Gastroesophageal sphincter (tissue), 4 donors: ENCODE data around the gene GALNT2. TPM values are rescaled to one million over a fixed set of nuclear protein-coding genes. Genes with fewer than 3 reads are reported as not detected.

Source experiments
- ATAC-seq: fragments of 150-250 bp; one replicate; pipeline ENCODE4 v1.9.1; 2016; ENCODE audit warnings: mild to moderate bottlenecking, moderate library complexity
- H3K27ac ChIP-seq, 4 donors: fragments of 200-600 bp; sonication (generic) in 3 of 4; 1 replicate in 3 of 4; 2 replicates in 1 of 4; pipeline ENCODE4 v1.5.1; 2016 to 2019
- H3K27me3 ChIP-seq: fragments of 200-600 bp; sonication (generic); one replicate; pipeline ENCODE4 v1.5.1; 2019
- H3K36me3 ChIP-seq, 2 donors: fragments of 200-600 bp; sonication (generic); one replicate each; pipeline ENCODE4 v1.5.1; 2019; ENCODE audit warnings: control low read depth in 1 of 2
- H3K4me1 ChIP-seq, 3 donors: fragments of 200-600 bp; sonication (generic); 1 replicate in 2 of 3; 2 replicates in 1 of 3; pipeline ENCODE4 v1.5.1; 2016 to 2019; ENCODE audit warnings: control low read depth in 2 of 3
- H3K4me3 ChIP-seq, 2 donors: fragments of 200-600 bp; sonication (generic); one replicate each; pipeline ENCODE4 v1.5.1; 2019; ENCODE audit warnings: mild to moderate bottlenecking in 1 of 2, moderate library complexity in 1 of 2
- H3K9me3 ChIP-seq, 3 donors: fragments of 200-600 bp; sonication (generic); one replicate each; pipeline ENCODE4 v1.5.1; 2017 to 2019; ENCODE audit warnings: control low read depth in 2 of 3
- EP300 ChIP-seq: sonication (generic); formaldehyde crosslinking; IDR thresholded peaks from one replicate; pipeline ENCODE4 v1.6.1; 2017; ENCODE audit warnings: antibody characterized with exemption, mild to moderate bottlenecking
- POLR2A ChIP-seq, 2 donors: fragments of 450-650 bp; IDR thresholded peaks; one replicate each; pipeline ENCODE4 v1.6.1; 2017; ENCODE audit warnings: antibody characterized with exemption in 2 of 2, mild to moderate bottlenecking in 2 of 2, moderate library complexity in 1 of 2
- POLR2AphosphoS5 ChIP-seq: sonication (generic); formaldehyde crosslinking; IDR thresholded peaks from one replicate; pipeline ENCODE4 v1.6.1; 2017; ENCODE audit warnings: antibody characterized with exemption
- WGBS, 2 donors: methylation state at CpG; one replicate each; pipeline ENCODE4 v1.1.5; 2018; ENCODE audit warnings: low coverage in 1 of 2; 5-methylcytosine and 5-hydroxymethylcytosine counted together
- total RNA-seq, 4 donors: library from RNA; depleted of rRNA; stranded (reverse); fragments of >200 nt; gene quantifications; one replicate each; pipeline ENCODE4 v1.1.0, GENCODE V29; 2016
- TF ChIP-seq, protein P1 (sequence below), 4 experiments: fragments of 200-600 bp in 2 of 4; fragments of 450-650 bp in 2 of 4; sonication (generic) in 1 of 4; IDR thresholded peaks; one replicate each; pipeline ENCODE4 v1.5.1; 2017 to 2019; ENCODE audit warnings: antibody characterized with exemption in 4 of 4, mild to moderate bottlenecking in 2 of 4, moderate library complexity in 2 of 4

GALNT2 gene
- total RNA-seq, 4 donors from 2014 or later, result 95.3 to 160 (median 134) TPM

DNA sequence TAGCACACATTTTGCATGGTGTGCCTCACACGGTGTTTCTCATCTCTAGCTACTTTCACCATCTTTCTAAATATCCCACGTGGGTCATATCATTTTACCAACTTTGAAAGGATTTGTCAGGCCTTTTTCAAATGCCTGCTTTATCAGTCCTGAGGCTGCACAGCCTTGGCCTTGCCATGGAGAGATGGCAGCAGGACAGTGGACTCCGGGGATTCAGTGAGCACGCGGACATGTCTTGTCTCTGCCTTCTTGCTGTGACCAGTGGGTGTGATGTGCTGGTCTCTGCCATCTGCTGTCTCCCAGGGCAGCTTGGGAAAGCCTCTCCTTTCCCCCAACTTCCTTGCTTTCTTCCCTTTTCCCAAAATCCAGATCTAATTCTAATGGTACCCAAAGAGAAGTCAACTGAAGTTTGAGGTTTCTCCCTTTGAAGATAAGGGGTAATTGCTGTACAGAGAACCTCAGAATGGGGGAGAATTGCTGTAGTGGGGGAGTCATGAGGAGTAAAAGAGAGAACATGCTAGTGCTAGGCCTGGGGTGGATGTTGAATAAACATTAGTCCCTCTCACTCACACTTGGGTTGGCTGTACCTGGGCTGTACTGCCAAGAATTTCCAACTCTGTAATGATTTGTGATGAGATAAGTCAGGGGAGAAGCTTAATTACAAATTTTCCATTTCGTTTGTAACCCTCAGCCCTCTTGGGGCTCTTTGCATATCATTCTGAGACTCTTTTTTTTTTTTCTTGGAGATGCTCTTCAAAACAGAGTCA is 99.5 kb downstream of the GALNT2 start:
- H3K36me3 ChIP-seq, result no peaks in the 10 kb centered on the region
- ATAC-seq, result no peak
- H3K27ac ChIP-seq, result no peak overlapping the region
- peaks cover 0 to 82% (median 0%) of the 10 kb centered on the region in 3 donors for H3K4me1 ChIP-seq
- 87 to 88% methylated on average over 3 to 5 of the region's 6 CpGs for WGBS, 2 donors
- TF ChIP-seq, protein P1, sequence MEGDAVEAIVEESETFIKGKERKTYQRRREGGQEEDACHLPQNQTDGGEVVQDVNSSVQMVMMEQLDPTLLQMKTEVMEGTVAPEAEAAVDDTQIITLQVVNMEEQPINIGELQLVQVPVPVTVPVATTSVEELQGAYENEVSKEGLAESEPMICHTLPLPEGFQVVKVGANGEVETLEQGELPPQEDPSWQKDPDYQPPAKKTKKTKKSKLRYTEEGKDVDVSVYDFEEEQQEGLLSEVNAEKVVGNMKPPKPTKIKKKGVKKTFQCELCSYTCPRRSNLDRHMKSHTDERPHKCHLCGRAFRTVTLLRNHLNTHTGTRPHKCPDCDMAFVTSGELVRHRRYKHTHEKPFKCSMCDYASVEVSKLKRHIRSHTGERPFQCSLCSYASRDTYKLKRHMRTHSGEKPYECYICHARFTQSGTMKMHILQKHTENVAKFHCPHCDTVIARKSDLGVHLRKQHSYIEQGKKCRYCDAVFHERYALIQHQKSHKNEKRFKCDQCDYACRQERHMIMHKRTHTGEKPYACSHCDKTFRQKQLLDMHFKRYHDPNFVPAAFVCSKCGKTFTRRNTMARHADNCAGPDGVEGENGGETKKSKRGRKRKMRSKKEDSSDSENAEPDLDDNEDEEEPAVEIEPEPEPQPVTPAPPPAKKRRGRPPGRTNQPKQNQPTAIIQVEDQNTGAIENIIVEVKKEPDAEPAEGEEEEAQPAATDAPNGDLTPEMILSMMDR (IDR thresholded peaks at IDR 0.05), result no peak
- TF ChIP-seq POLR2AphosphoS5 (no peak), POLR2A (IDR thresholded peaks at IDR 0.05) (no peak), EP300 (no peak)
- no peaks in the 10 kb centered on the region for H3K9me3 ChIP-seq
- no peak overlapping the region for H3K4me3 ChIP-seq
- no peaks in the 10 kb centered on the region for H3K27me3 ChIP-seq

DNA sequence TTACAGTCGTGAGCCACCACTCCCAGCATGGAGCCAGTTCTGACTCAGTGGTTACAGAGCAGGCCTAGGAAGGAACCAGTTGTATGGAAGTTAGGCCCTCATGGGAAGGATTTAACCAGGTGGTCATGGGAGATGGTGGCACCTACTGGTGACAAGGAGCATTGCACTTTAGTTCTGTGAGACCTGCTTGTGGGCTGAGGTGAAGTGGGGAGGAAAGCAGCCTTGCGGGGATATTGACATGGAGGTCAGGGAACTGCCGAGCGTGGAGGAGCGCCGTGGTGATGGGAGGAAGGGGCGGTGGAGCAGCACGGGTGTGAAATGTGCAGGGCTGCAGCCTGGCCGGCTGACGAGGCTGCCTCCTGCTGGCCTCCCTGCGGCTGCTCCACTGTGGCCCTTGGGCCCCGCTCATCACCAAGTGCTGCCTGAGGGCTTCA is 100.4 kb downstream of the GALNT2 start:
- H3K36me3 ChIP-seq, result no peaks in the 10 kb centered on the region
- ATAC-seq, result no peak
- TF ChIP-seq POLR2A (IDR thresholded peaks at IDR 0.05) (no peak), POLR2AphosphoS5 (no peak), EP300 (no peak)
- TF ChIP-seq, protein P1 (IDR thresholded peaks at IDR 0.05), result peak in 3 of 4 experiments; percentile 34 to 63 (median 44)
- peaks cover 0 to 83% (median 0%) of the 10 kb centered on the region in 3 donors for H3K4me1 ChIP-seq
- 83 to 89% methylated on average over 6 to 11 of the region's 12 CpGs for WGBS, 2 donors
- no peak overlapping the region for H3K27ac ChIP-seq
- H3K27me3 ChIP-seq, result no peaks in the 10 kb centered on the region
- no peaks in the 10 kb centered on the region for H3K9me3 ChIP-seq
- no peak overlapping the region for H3K4me3 ChIP-seq

DNA sequence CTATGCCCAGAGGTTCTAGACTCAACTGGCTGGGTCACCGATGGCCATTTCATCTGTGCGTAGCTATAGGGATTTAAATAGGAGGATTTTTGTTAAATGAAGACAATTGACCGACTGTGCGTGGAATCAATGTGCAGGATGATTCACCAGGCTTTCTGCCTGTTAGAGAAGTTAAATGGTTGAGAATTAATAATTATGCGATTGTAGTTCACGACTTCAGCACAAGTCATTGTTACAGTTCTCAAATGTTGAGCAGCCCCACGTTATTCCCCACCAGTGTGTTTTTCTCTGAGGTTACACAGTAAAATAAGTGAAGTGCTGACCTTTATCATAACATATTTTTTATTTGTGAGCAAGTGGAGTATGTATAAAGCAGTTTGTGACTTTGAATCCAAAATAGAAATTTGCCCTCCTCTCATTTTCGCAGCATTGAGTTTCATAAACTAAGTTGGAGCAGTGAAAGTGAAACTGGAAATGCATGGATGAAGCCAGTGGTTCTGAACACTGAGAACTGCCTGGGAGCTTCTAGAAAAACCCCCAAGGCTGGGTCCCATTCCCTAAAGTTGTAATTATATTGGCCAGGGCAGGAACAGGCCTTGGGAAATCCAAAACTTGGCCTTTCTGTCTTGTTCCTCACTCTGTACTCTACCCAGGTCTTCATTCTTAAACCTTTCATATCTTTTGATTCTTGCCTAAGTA is 102.6 kb downstream of the GALNT2 start:
- Histone ChIP-seq H3K4me1 (peaks cover 0 to 76% (median 0%) of the 10 kb centered on the region in 3 donors), H3K9me3 (no peaks in the 10 kb centered on the region), H3K27ac (peak overlapping the region in 2 of 4 donors; percentile 48 to 61), H3K36me3 (no peaks in the 10 kb centered on the region), H3K4me3 (peak overlapping the region in 1 of 2 donors; percentile 20), H3K27me3 (no peaks in the 10 kb centered on the region)
- 62 to 72% methylated on average over 6 to 8 of the region's 8 CpGs for WGBS, 2 donors
- peak; percentile 28 for ATAC-seq
- TF ChIP-seq, protein P1 (IDR thresholded peaks at IDR 0.05), result no peak
- TF ChIP-seq POLR2AphosphoS5 (no peak), EP300 (no peak), POLR2A (IDR thresholded peaks at IDR 0.05) (no peak)

DNA sequence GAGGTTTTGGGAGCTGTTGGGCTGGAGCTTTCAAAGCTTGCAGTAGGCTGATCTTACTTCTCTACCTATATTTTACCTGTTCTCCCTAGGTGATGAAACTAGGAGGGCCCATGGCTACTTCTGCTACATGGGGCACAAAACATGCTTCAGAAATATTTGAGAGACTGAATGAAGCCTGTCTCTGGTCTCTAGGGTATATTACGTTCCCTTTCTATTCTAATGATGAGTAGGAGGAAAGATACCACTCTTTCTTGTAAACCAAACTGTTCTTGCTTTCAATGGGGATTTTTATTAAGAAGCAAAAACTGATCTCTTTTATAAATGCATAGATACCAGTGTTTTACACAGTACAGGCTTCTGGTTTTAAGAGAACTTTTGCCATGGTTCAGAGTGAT is 103.1 kb downstream of the GALNT2 start:
- H3K4me1 ChIP-seq, result peaks cover 0 to 81% (median 0%) of the 10 kb centered on the region in 3 donors

More for the DNA sequence above, 103.1 kb downstream of the GALNT2 start:
- peak overlapping the region in 1 of 2 donors; percentile 20 for H3K4me3 ChIP-seq
- 67 to 100% methylated on average over 1 of the region's 1 CpG for WGBS, 2 donors
- no peaks in the 10 kb centered on the region for H3K36me3 ChIP-seq
- no peaks in the 10 kb centered on the region for H3K27me3 ChIP-seq
- ATAC-seq, result no peak
- TF ChIP-seq POLR2A (IDR thresholded peaks at IDR 0.05) (no peak), POLR2AphosphoS5 (no peak)
- TF ChIP-seq, protein P1 (IDR thresholded peaks at IDR 0.05), result no peak
- peak overlapping the region in 2 of 4 donors; percentile 48 to 61 for H3K27ac ChIP-seq
- H3K9me3 ChIP-seq, result no peaks in the 10 kb centered on the region
